Activated naive CD4-positive, alpha-beta T cell treated with Interleukin-2 at 50 U/mL for 16 hours (primary cell): ENCODE measurements around the gene DHX32.
"Not testable (repeated sequence)": the region's sequence is repeated elsewhere in the genome, so short reads cannot be mapped to it uniquely, and the experiment has no call there.

ENCODE experiments used
- DNase-seq: peaks from one replicate; pipeline ENCODE4 v3.0.0-alpha.2; 2020

DHX32 gene

DNA sequence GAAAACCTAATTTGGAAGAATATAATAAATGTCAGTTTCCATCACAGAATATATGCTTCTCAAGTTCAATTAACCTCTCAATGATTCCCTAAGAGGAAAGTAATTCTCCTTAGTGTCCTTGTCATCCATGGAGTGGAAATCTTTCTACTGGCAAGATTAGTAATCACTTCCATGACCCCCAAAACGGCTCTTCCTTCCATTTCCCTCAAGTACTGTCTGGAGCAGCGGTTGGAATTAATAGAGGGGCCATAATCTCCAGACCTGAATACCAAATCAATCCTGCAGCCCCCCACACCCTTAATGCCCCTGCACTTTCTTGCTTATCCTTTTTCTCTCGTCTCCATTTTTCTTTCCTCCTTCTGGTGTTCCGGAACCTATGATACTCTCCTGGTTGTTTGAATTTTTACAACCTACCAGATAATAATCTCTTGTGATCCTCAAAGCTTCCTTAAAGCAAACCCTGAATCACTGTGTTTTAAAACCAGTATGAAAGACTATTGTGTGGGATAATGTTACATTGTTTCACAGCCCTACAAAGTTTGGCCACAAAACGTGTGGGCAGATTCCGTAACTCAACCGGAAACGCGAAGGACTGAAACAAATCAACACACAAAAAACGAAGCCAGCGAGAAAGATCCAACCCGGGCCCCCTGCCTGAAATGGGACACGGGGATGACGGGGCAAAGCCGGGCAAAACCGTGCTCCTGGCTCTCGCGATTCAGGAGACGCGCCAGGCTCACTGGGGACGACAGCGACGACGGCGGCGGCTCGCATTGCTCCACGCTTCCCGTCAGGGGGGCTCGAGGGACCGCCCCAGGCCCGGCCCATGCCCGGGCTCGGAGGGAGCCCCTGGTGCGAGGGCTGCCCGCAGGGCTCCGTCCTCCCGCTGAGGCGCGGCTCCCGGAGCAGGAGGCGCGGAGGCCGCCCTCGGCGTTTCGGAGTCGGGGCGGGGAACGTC is 14.3 kb upstream of the DHX32 start:
- DNase-seq, result peak; percentile 63

DNA sequence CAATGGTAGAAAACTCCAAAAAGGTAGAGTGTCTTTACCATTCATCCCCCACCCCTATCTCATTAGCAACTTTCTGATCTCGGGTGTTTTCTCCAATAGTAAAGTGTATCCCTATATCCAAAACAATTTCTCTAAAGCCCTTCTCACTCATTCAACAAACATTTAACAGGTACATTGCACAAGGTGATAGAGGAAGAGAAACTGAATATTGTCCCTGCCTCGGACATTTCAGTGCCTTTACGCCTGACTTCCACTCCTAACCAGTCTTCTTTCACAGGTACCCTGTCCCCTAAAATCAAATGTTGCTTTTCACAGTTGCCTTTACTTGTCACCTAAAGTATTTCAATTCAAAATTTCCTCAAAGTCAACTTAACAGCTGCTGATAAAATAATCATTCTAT is 13.1 kb upstream of the DHX32 start:
- not testable (repeated sequence) for DNase-seq

DNA sequence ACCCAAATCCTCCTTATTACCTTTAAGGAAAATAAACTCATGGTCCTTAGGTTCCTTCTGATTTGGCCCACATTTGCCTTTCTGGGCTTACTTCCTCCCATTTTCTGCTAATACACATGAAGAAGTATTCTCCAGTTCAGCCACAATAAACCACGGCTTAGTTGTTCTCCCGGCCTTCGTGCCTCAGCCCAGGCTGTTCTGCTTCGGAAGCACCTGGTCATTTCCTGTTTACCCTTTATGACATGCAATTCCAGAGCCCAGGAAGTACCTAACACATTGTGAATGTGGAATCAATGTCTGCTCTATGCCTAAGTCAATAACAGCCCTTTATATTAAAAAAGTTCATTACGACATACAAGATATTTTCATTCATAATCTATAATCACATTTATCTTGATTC is 11.3 kb upstream of the DHX32 start:
- DNase-seq, result not testable (repeated sequence)

DNA sequence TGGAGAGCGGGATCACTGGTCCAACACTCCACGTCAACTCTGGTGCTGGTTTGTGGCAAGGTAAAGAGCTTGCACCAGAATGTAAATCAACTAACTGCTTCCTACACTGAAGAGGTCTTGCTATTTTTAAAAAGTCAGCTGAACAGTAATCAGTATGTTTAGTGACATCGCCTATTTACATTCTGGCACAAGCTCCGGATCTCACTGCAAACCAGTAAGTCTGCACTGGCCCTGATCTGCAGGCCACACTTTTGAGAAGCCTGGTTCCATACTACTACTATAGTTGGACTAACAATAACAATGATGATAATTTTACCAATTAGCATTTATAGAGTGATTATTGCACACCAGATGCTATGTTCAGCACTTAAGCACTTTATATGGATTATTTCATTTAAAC is 8.3 kb upstream of the DHX32 start:
- not testable (repeated sequence) for DNase-seq

DNA sequence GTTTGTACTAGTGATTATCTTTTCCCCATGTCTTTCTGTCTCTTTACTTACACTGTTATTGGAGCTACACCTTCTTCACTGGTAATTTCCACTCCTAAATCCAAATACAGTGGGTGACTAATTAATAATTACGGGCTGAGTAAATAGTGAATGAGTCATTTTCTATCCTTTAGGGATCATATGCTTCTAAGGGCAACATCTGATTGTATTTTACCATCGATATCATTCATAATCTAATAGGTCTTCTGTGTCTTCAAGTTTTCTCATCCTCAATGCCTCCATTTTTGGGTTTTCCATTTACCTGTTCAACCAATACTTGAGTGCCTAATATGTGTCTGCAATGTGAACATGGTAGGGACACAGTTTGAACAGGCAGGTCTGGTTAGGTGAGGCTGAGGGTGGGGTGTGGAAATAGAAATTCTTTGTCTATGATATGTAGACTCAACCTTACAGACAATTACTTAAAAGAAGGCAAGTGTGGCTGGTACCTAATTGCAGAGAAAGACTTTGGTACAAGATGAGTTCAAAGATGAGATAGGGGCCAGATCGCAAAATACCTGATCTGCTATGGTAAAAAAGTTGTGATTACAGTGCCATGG is 5.9 kb upstream of the DHX32 start:
- no peak for DNase-seq

DNA sequence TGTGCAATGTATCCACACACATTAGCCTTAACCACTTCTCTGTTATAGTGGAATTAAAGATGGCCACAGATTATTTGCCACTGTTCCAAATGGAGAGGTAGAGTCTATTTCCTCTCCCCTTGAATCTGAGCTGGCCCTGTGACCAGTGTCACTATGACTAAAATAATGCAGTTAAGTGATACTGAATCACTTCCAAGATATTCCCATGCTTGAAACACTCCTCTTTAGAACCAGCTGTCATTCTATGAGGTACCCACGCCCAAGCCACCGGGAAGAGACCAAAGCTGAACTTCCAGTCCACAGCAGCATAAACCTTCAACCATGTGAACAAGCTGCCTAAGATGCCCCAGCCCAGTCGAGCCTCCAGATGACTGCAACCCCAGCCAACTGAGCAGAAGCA is 2.1 kb upstream of the DHX32 start:
- DNase-seq, result no peak

DNA sequence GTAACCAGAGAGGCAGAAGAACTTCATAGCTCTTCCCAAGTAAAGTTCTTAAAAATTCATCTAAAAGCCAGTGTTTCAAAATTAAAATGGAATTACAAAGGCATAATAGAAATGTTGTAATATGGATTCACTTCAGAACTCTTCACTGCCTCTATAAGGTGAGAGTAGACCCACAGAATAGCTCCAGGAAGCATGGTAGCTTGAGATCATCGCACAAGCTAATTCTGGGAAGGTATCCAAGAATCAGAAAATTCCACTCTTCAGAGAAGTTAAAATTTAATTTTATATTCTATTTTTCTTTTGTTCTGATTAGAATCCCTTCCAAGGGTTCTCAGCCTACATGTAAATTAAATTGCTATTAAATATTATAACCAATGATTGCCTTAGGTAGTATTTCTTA is 1.5 kb upstream of the DHX32 start:
- DNase-seq, result no peak

DNA sequence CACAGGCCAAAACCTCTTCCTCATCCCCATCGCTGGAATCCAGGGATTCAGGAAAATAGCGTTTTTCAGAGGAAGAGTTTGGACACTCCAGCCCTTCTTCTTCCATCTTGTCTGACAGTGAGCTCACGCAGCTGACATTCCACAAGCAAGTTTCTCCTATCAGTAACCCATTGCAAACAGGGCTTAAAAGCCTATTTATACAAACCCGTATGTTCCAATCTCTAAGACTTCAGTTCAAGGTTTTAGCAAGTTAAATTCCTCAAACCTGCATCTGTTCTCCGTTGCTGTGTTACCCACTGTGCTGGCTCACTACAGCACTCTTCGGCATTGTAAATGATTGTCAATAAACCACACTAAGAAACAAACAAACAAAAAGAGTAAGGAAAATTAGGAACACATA is 373 bp downstream of the DHX32 start:
- no peak for DNase-seq

DNA sequence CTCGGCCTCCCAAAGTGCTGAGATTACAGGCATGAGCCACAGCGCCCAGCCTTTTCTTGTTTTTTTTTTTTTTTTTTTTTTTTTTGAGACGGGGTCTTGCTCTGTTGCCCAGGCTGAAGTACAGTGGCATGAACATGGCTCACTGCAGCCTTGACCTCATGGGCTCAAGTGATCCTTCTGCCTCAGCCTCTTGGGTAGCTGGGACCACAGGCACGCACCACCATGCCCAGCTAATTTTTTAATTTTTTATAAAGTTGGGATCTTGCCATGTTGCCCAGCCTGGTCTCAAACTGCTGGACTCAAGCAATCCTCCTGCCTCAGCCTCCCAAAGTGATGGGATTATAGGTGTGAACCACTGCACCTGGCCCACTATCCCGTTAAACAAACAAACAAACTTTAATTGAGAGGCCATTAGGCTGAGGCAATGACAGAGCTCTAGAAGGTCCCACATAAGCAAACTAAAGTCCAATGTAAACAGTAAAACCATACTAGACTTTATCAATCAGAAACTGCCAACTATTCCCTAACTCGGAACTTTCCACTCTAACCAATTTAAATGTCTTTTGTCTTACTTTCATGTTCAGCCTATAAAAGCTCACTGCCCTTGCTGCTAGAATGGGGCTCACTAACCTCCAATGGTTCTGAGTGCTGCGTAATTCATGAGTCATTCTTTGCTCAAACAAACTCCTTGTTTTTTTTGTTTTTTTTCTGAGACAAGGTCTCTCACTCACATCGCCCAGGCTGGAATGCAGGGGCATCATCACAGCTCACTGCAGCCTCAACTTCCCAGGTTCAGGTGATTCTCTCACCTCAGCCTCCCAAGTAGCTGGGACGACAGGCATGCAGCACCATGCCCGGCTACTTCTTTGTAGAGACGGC is 1.9 kb downstream of the DHX32 start:
- no peak for DNase-seq

DNA sequence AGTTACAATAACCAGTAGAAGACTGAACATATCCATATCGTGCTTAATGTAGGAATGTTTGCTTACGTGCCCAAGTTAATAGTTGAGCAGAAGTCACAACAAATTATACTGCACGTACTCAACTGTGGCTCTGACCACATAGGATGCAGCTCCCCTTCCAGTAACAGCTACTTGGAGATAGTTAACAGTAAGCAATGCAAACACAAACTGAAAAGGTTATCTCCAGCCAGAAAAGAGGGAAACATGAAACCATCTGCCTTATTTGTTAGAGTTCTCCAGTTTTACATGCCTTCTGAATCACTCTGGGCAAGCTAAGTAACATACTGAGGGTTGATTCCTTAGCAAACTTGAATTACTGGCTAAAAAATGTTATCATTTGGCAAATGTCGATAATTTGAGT is 9.8 kb downstream of the DHX32 start:
- DNase-seq, result no peak

DNA sequence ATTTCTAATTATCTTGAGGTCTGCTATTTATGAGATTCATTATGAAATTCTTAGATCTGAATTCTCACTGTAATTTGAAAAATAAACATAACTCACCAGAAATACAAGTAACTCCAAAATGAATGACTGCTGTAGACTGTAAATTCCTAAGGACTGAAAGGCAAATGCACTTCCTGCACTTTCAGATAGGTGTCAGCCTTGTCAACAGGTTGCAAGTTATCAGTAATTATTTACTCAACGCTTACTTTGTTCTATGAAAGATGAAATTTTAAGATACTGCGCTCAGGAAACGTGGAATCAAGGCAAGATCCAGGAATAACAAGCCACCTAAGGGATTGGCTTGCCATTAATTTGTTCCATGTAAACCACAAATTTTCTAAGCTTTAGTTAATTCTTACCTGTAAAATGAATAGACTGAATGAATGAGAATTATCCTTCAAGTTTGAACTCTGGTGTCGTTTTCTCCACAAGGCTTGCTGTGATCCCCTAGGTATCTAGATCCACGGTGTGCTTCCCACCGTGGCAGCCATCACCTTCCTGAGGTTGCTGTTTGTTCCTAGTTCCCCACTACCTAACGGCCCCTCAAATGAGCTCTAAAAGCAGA is 12.6 kb downstream of the DHX32 start:
- DNase-seq, result peak; percentile 7

DNA sequence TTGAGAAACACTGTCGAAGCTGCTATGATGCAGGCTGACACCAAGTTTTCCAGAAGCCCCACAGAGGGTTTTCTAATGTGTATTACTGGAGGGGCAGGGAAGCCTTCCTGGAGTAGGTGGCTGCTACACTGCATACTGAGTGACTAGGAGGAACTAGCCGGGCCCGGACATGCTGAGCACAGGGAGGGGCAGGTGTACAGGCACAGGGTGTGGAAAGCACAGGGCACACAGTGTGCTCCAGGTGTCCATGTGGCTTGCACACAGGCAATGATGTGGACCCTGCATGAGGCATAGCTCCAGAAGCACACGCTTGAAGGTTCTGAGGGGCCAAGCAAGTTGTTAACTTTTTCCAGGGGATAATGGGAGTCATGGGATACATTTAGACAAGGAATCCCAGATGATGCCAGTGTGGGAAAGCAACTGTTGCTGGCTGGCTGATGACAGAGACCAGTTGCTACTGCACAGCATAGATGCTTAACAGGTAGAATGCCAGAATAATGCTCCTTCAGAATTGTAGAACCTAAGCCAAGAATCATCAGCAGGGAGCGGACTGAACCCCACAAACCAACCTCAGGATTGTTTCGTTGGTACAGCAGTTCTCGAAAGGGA is 14.6 kb downstream of the DHX32 start:
- no peak for DNase-seq

DNA sequence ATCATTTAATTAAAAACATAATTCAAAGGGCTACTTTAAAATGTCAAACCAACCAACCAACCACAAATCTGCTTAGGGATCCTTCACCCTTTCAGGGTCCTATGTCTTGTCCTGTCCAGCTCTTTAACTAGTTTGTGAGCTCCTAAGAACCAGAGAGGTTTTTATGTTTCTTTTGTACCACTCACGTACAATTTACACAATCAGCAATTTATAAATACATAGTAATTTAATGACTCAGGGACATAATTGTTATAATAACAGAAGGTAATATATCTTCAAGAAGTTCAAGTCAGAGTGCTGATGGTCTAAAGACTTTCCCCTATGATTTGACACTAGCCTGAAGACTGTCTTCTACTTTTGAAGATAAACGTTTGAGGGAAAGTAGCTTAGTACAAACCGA is 16.0 kb downstream of the DHX32 start:
- DNase-seq, result no peak

DNA sequence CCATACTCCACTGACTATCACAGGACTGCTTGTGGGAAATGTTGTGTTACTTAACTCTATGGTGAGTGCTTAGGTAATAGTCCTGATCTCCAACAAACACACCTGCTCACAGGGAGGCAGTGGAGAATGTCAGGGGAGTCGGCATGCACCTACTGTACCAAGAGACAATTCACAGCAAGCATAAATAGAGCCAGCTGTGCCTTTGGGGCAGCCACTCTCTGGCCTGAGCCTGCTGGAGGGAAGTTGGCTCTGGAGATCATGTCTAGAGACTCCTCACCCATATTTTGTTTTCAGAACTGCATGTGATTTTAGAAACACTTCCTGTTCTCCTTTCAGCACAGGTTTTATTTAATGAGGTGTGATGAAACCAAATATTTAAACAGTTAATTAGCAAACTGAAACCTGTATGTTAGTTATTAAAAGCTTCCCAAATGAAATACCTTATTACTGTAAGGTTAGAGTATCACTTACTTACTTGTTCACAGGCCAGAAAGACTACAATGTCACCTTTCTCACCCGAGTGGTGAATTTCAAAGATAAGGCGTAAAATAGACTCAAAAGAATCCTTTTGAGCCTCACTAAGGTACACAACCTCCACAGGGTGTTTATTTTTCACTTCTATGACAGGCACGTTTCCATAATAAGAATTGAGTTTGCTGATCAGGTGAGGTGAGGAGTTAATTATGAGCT is 21.8 kb downstream of the DHX32 start:
- no peak for DNase-seq

DNA sequence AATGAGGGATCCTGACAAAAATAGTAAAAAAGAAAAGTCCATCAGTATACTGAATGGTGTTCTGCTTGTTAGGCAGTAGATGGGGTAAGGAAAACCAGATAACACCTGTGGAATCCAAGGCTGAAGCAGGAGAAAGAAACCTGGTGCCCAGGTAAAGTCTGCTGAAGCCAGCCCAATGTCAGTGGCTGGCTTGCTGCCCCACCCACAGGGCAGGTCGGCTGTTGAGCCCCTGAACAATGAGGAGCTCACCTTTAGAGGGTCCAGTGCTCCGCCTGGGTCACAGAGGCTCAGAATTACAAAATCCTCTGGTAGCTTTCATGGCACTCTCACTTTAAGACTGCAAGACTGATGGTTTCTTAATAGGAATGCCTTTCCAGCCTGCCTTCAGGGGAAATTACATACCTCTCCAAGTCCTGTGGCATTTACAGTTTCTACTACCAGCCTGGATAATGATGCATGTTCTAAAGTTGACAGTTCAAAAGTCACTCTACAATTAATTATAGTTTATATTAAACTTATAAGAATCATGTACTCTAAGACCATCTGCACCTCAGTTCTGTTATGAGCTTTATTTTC is 23.8 kb downstream of the DHX32 start:
- no peak for DNase-seq

DNA sequence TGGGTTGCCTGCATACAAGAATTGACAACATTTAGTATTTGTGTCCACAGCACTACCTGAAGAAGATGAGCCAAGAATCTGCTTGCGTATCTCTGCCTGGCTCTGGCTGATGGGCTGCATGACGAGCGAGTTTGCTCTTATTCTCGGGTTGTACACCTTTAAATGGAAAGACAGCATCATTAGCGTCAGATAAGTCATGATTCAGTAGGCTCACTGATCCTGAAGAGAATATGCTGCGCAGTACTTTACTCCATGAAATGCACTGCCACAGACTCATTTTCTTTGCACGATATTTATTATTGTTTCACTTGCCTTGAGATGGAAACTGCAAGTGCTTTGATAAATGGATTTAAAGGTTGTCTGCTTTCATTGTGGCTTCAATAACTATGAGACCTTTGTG is 28.6 kb downstream of the DHX32 start:
- DNase-seq, result no peak

DNA sequence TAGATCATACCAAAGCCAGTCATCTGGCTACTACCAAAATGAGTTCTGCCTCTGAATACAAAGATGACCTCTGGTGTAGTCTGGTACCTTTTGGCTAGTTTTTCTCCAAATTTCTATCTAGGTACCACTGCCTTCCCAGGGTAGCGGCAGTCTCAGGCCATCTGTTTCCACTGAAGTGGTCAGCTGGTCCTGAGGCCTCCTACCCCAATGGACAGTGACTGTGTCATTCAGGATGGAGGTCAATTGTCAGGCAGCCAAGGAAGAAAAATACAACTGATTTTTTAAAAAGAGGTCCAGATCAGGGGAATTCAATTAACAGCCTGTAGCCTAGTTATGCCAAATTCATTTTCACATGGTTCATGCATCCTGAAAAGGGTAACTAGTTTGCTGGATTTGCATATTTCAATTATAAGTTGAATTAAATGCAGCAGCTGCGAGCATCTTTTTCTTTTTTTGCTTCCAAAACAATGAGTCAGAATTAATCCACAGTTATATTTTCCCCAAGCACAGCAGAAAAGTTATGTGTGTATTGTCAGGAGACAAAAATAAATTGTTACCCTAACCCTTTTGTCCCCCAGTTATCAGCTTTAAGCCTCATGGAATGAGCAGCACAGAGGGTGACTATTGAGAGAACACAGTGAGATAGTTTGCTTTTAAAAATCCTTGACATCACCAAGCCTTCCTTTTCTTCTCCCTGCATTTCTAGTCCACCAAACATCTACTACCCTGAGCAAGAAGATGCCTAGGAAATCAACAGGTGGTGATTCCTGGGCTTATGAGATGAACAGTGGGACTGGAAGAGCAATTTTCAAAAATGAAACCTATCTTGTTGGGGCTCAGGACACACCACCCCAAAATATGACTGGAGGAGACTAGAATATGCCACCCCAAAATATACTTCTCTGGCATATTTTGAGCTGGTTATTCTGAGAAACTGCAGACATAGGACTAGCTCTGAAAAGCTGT is 30.0 kb downstream of the DHX32 start:
- DNase-seq, result no peak

DNA sequence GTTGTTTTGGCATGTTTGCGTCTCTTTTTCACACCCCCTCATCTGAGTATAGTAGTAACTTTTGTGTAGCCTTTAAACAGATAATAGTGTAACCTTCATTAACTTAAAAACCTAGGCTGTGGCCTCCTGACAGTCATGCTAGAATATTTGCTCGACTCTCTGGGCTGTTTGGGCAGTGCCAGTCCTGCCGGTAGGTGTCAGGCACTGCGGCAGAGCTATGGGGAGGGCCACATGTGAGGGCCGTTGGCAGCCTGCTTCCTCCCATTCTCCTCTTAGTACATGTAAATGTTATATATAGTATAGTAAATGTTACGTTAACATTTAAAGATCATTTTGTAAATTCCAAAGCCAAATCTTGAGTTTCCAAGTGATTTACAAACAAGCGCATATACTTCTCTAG is 31.6 kb downstream of the DHX32 start:
- DNase-seq, result no peak

DNA sequence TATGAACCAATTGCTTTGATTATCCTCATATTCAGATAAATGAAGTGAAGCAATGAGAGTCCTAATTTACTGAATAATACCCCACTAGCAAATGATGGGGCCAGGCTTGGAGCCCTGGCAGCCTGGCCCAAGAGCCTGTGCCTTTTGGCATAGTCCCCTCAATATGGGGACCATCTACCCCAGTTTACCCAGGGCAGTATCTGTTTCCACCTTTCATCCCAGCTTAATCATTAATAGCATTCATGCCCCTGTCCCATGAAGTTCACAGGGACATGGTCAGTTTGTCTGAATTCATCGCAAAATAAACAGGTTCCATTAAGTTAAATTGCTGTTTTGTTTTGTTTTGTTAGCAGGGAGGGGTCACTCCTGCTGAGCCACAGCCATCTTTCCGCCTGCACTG is 32.2 kb downstream of the DHX32 start:
- DNase-seq, result no peak

DNA sequence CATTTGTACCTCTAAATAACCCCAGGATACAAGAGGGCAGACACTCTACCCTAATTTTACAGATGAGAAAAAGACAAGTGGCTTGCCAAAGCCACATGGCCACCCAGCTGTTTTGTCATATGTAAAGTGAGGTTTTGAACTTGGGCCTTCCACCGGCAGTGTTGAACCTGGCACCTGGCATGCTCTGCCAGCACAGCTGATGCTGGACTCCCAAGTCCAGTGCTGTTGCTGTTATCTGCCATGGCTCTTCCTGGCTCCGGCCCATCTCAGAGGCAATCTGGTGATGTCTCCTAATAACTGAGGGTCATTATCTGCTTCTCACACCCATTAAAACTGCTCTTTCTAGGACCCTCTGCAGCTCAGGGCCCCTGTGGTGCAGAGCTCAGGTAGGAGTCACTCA is 32.7 kb downstream of the DHX32 start:
- no peak for DNase-seq
